Vagina (tissue), 2 donors: ENCODE results near the gene RBM10. TPM values are rescaled to one million over a fixed set of nuclear protein-coding genes. Genes with fewer than 3 reads are reported as not detected.

Experiments
- DNase-seq, 2 donors: peaks; one replicate each; pipeline ENCODE4 v3.0.0-alpha.2; 2017; ENCODE audit errors: extremely low spot score in 2 of 2
- H3K27ac ChIP-seq: fragments of 200-600 bp; sonication (generic); one replicate; pipeline ENCODE4 v1.5.1; 2019
- H3K27me3 ChIP-seq: fragments of 200-600 bp; sonication (generic); one replicate; pipeline ENCODE4 v1.5.1; 2019
- H3K36me3 ChIP-seq, 2 donors: fragments of 200-600 bp; sonication (generic); one replicate each; pipeline ENCODE4 v1.5.1; 2017 to 2019
- H3K4me1 ChIP-seq: fragments of 200-600 bp; sonication (generic); one replicate; pipeline ENCODE4 v1.5.1; 2019
- H3K4me3 ChIP-seq, 2 donors: fragments of 200-600 bp; sonication (generic); 1 replicate in 1 of 2; 2 replicates in 1 of 2; pipeline ENCODE4 v1.5.1; 2016 to 2019
- H3K9me3 ChIP-seq: fragments of 200-600 bp; sonication (generic); one replicate; pipeline ENCODE4 v1.5.1; 2019
- POLR2A ChIP-seq, 2 donors: fragments of 450-650 bp; IDR thresholded peaks; one replicate each; pipeline ENCODE4 v1.6.1; 2017; ENCODE audit warnings: antibody characterized with exemption in 2 of 2, mild to moderate bottlenecking in 2 of 2, moderate library complexity in 2 of 2
- POLR2AphosphoS5 ChIP-seq, 2 donors: sonication (generic); formaldehyde crosslinking; IDR thresholded peaks; one replicate each; pipeline ENCODE4 v1.9.0; 2017; ENCODE audit warnings: antibody characterized with exemption in 2 of 2, mild to moderate bottlenecking in 2 of 2, low read depth in 1 of 2; ENCODE audit not compliant: insufficient read depth in 1 of 2
- intact Hi-C: fragments of 100-400 bp; cut with DNase I; formaldehyde crosslinking; loops from one replicate; pipeline ENCODE4 v1.15.1; 2023
- total RNA-seq: library from RNA; depleted of rRNA; stranded (reverse); fragments of >200 nt; gene quantifications from one replicate; pipeline ENCODE4 v1.2.3, GENCODE V29; 2016
- TF ChIP-seq, protein P1 (sequence below), 3 experiments: fragments of 450-650 bp in 2 of 3; fragments of 200-600 bp in 1 of 3; sonication (generic) in 1 of 3; IDR thresholded peaks; one replicate each; pipeline ENCODE4 v1.5.1; 2017 to 2019; ENCODE audit warnings: antibody characterized with exemption in 3 of 3, mild to moderate bottlenecking in 2 of 3, moderate library complexity in 2 of 3

Gene RBM10
- total RNA-seq, 1 donor from 2014 or later, result 32.4 TPM

DNA sequence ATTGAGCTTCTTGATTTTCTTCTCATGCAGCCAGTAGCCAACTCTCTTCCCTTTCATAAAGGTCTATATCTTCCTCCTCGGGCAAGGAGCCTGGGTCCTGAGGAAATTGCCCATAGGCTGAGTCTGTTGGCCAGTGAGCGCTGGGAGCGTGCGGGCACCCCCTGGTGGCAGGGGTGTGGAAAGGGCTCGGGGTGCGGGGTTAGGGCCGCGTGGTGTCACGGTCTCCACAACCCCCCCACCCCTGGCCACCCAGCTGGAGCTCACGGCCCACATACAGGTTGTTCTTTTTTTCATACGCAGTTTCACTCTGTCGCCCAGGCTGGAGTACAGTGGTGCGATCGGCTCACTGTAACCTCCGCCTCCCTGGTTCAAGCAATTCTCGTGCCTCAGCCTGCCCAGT is 13.1 kb downstream of the RBM10 start:
- Histone ChIP-seq H3K4me3 (no peak overlapping the region), H3K9me3 (no peaks in the 10 kb centered on the region), H3K36me3 (no peaks in the 10 kb centered on the region), H3K4me1 (no peaks in the 10 kb centered on the region), H3K27ac (no peak overlapping the region), H3K27me3 (no peaks in the 10 kb centered on the region)
- TF ChIP-seq POLR2A (IDR thresholded peaks at IDR 0.05), result no peak
- TF ChIP-seq POLR2AphosphoS5 (IDR thresholded peaks at IDR 0.05; ENCODE audit: insufficient read depth in 1 of 2, low read depth in 1 of 2), result no peak
- TF ChIP-seq, protein P1, sequence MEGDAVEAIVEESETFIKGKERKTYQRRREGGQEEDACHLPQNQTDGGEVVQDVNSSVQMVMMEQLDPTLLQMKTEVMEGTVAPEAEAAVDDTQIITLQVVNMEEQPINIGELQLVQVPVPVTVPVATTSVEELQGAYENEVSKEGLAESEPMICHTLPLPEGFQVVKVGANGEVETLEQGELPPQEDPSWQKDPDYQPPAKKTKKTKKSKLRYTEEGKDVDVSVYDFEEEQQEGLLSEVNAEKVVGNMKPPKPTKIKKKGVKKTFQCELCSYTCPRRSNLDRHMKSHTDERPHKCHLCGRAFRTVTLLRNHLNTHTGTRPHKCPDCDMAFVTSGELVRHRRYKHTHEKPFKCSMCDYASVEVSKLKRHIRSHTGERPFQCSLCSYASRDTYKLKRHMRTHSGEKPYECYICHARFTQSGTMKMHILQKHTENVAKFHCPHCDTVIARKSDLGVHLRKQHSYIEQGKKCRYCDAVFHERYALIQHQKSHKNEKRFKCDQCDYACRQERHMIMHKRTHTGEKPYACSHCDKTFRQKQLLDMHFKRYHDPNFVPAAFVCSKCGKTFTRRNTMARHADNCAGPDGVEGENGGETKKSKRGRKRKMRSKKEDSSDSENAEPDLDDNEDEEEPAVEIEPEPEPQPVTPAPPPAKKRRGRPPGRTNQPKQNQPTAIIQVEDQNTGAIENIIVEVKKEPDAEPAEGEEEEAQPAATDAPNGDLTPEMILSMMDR (IDR thresholded peaks at IDR 0.05), result no peak
- intact Hi-C loops, result no loop called here
- peak in 1 of 2 donors; percentile 74 for DNase-seq

DNA sequence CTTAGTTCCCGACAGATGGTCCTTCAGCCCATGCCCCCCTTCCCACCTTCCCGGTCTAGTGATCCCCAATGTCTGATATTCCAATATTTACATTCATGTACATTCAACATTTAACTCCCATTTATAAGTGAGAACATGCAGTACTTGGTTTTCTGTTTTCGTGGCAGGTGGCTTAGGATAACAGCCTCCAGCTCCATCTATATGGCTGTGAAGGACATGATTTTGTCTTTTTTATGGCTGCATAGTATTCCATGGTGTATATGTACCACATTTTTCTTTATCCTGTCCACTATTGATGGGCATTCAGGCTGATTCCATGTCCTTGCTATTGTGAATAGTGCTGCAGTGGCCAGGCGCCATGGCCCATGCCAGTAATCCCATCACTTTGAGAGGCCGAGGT is 13.8 kb downstream of the RBM10 start:
- no peak for DNase-seq
- Histone ChIP-seq H3K4me3 (no peak overlapping the region), H3K27me3 (no peaks in the 10 kb centered on the region), H3K4me1 (no peaks in the 10 kb centered on the region), H3K27ac (no peak overlapping the region), H3K36me3 (no peaks in the 10 kb centered on the region), H3K9me3 (no peaks in the 10 kb centered on the region)
- intact Hi-C loops, result no loop called here
- no peak for TF ChIP-seq POLR2A (IDR thresholded peaks at IDR 0.05)
- TF ChIP-seq POLR2AphosphoS5 (IDR thresholded peaks at IDR 0.05; ENCODE audit: insufficient read depth in 1 of 2, low read depth in 1 of 2), result no peak
- TF ChIP-seq, protein P1 (IDR thresholded peaks at IDR 0.05), result no peak

DNA sequence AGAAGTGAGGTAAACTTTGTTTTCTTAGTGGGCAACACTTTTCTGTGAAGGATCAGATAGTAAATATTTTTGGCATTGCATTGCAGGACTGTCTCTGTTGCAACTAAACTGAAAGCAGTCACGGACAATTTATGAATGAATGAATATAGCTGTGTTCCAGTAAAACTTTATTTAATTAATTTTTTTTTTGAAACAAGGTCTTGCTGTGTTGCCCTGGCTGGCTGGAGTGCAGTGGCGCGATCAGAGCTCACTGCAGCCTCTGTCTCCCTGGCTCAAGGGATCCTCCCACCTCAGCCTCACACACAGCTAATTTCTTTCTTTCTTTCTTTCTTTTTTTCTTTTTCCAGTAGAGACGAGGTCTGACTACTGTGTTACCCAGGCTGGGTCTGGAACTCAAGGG is 15.8 kb downstream of the RBM10 start:
- Histone ChIP-seq H3K4me1 (no peaks in the 10 kb centered on the region), H3K27ac (no peak overlapping the region), H3K27me3 (no peaks in the 10 kb centered on the region), H3K4me3 (no peak overlapping the region), H3K9me3 (no peaks in the 10 kb centered on the region), H3K36me3 (no peaks in the 10 kb centered on the region)
- TF ChIP-seq, protein P1 (IDR thresholded peaks at IDR 0.05), result no peak
- no peak for TF ChIP-seq POLR2AphosphoS5 (IDR thresholded peaks at IDR 0.05; ENCODE audit: insufficient read depth in 1 of 2, low read depth in 1 of 2)
- TF ChIP-seq POLR2A (IDR thresholded peaks at IDR 0.05), result no peak
- intact Hi-C loops, result no loop called here
- no peak for DNase-seq

DNA sequence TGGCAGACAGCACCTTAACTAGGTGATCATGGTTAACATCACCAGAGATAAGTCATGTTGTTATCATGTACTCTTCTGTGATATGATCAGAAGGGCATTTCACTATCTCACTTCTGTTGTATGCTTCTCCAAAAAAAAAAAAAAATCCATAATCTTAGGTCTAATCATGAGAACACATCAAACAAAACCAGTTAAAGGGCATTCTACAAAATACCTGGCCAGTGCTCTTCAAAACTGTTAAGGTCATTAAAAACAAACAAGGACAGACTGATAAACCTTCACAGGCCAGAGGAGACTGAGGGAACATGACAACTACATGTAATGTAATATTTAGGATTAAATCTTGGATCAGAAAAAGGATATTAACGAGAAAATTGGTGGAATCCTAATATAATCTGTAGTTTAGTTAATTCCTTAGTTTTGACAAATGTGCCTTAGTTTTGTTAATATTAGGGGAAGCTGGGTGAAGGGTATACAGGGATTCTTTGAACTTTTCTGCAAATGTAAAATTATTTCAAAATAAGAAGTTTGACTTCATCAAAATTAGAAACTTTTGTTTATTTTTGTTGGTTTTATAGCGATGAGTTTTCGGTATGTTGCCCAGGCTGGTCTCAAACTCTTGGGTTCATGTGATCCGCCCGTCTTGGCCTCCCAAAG is 18.0 kb downstream of the RBM10 start:
- Histone ChIP-seq H3K27ac (no peak overlapping the region), H3K9me3 (no peaks in the 10 kb centered on the region), H3K27me3 (no peaks in the 10 kb centered on the region), H3K36me3 (no peaks in the 10 kb centered on the region), H3K4me3 (no peak overlapping the region), H3K4me1 (no peaks in the 10 kb centered on the region)
- intact Hi-C loops, result no loop called here
- TF ChIP-seq POLR2AphosphoS5 (IDR thresholded peaks at IDR 0.05; ENCODE audit: insufficient read depth in 1 of 2, low read depth in 1 of 2), result no peak
- no peak for TF ChIP-seq POLR2A (IDR thresholded peaks at IDR 0.05)
- TF ChIP-seq, protein P1 (IDR thresholded peaks at IDR 0.05), result no peak
- DNase-seq, result no peak

DNA sequence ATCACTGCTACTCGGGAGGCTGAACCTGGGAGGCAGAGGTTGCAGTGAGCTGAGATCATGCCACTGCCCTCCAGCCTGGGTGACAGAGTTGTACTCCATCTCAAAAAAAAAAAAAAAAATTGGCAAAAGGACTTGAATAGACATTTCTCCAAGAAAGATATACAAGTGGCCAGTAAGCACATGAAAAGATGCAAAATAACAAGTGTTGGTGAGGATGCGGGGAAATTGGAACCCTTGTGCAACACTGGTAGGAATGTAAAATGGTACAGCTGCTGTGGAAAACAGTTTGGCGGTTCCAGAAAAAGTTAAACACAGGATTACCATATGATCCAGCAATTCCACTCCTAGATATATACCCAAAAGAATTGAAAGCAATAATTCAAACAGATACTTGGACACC is 19.4 kb downstream of the RBM10 start:
- DNase-seq, result no peak
- Histone ChIP-seq H3K27ac (no peak overlapping the region), H3K4me1 (no peaks in the 10 kb centered on the region), H3K27me3 (no peaks in the 10 kb centered on the region), H3K9me3 (no peaks in the 10 kb centered on the region), H3K4me3 (no peak overlapping the region), H3K36me3 (peaks cover 0 to 2% of the 10 kb centered on the region in 2 donors)
- TF ChIP-seq POLR2A (IDR thresholded peaks at IDR 0.05) (no peak), POLR2AphosphoS5 (IDR thresholded peaks at IDR 0.05; ENCODE audit: insufficient read depth in 1 of 2, low read depth in 1 of 2) (no peak)
- TF ChIP-seq, protein P1 (IDR thresholded peaks at IDR 0.05), result no peak
- intact Hi-C loops, result no loop called here
